GM08714 (cell line): ENCODE measurements around the gene CACNA1E.
"Not testable (repeated sequence)": the region's sequence is repeated elsewhere in the genome, so short reads cannot be mapped to it uniquely, and the experiment has no call there.

ENCODE experiments used
- H3K4me3 ChIP-seq: fragments of 200-500 bp; sonication (Bioruptor generic); 2 replicates; pipeline ENCODE4 v1.5.1; 2014; ENCODE audit warnings: mild to moderate bottlenecking, low read length, inconsistent platforms
- ZNF274 ChIP-seq: IDR thresholded peaks from 2 replicates; pipeline ENCODE4 v1.6.1; 2012; ENCODE audit warnings: mild to moderate bottlenecking, low read depth, low read length

The CACNA1E gene

GRCh38 chr1:181804989-181805388, 321.7 kb downstream of the CACNA1E start:
- no peak overlapping the region for H3K4me3 ChIP-seq
- no peak for TF ChIP-seq ZNF274

GRCh38 chr1:181806746-181807145, 323.4 kb downstream of the CACNA1E start:
- TF ChIP-seq ZNF274, result no peak
- H3K4me3 ChIP-seq, result no peak overlapping the region

- no peak overlapping the region for H3K4me3 ChIP-seq
- no peak for TF ChIP-seq ZNF274
Measured at GRCh38 chr1:181807251-181807650, 323.9 kb downstream of the CACNA1E start.

GRCh38 chr1:181809991-181810545, 326.8 kb downstream of the CACNA1E start:
- TF ChIP-seq ZNF274, result no peak

GRCh38 chr1:181812208-181812607, 328.9 kb downstream of the CACNA1E start:
- TF ChIP-seq ZNF274, result no peak
- H3K4me3 ChIP-seq, result no peak overlapping the region

More at GRCh38 chr1:181809991-181810545, 326.8 kb downstream of the CACNA1E start:
- no peak overlapping the region for H3K4me3 ChIP-seq

- H3K4me3 ChIP-seq, result no peak overlapping the region
- no peak for TF ChIP-seq ZNF274
Measured at GRCh38 chr1:181813266-181813665, 329.9 kb downstream of the CACNA1E start.

GRCh38 chr1:181816608-181817007, 333.3 kb downstream of the CACNA1E start:
- TF ChIP-seq ZNF274, result no peak
- H3K4me3 ChIP-seq, result no peak overlapping the region

- H3K4me3 ChIP-seq, result no peak overlapping the region
- TF ChIP-seq ZNF274, result no peak
Measured at GRCh38 chr1:181817091-181817490, 333.8 kb downstream of the CACNA1E start.

- no peak overlapping the region for H3K4me3 ChIP-seq
- no peak for TF ChIP-seq ZNF274
Measured at GRCh38 chr1:181818459-181818858, 335.1 kb downstream of the CACNA1E start.

- no peak overlapping the region for H3K4me3 ChIP-seq
- no peak for TF ChIP-seq ZNF274
Measured at GRCh38 chr1:181818943-181819342, 335.6 kb downstream of the CACNA1E start.

GRCh38 chr1:181821701-181822100, 338.4 kb downstream of the CACNA1E start:
- TF ChIP-seq ZNF274, result no peak
- H3K4me3 ChIP-seq, result no peak overlapping the region

GRCh38 chr1:181832173-181832880, 349.0 kb downstream of the CACNA1E start:
- H3K4me3 ChIP-seq, result not testable (repeated sequence)

GRCh38 chr1:181846001-181846645, 362.8 kb downstream of the CACNA1E start:
- no peak overlapping the region for H3K4me3 ChIP-seq
- no peak for TF ChIP-seq ZNF274

GRCh38 chr1:181846681-181847080, 363.4 kb downstream of the CACNA1E start:
- H3K4me3 ChIP-seq, result no peak overlapping the region
- no peak for TF ChIP-seq ZNF274

GRCh38 chr1:181849071-181849470, 365.8 kb downstream of the CACNA1E start:
- no peak for TF ChIP-seq ZNF274
- no peak overlapping the region for H3K4me3 ChIP-seq

- H3K4me3 ChIP-seq, result not testable (repeated sequence)
Measured at GRCh38 chr1:181854212-181854611, 370.9 kb downstream of the CACNA1E start.
